ENCODE results near the gene SLC24A3. TPM values are rescaled to one million over a fixed set of nuclear protein-coding genes. Genes with fewer than 3 reads are reported as not detected.
A peak's percentile ranks its signal among the peaks of the same experiment; 100 is the strongest.

The SLC24A3 gene
- total RNA-seq, 4 donors from 2014 or later, result 12.9 to 49.8 (median 27.6) TPM

GRCh38 chr20:19254956-19255355, 42.5 kb downstream of the SLC24A3 start:
- intact Hi-C loops (cut with DNase I; ENCODE audit: low total_unique reads), result no loop called here
- no peak for DNase-seq
- no peaks in the 10 kb centered on the region for H3K27me3 ChIP-seq
- TF ChIP-seq CTCF (IDR thresholded peaks at IDR 0.05) (no peak), POLR2A (IDR thresholded peaks at IDR 0.05) (no peak)
- H3K9me3 ChIP-seq, result no peaks in the 10 kb centered on the region
- no peak overlapping the region for H3K4me3 ChIP-seq
- no peaks in the 10 kb centered on the region for H3K4me1 ChIP-seq
- H3K36me3 ChIP-seq, result no peaks in the 10 kb centered on the region
- H3K27ac ChIP-seq, result peak overlapping the region; percentile 11 to 57

GRCh38 chr20:19256085-19256484, 43.6 kb downstream of the SLC24A3 start:
- Histone ChIP-seq H3K36me3 (no peaks in the 10 kb centered on the region), H3K27me3 (no peaks in the 10 kb centered on the region), H3K9me3 (no peaks in the 10 kb centered on the region), H3K4me1 (no peaks in the 10 kb centered on the region), H3K27ac (no peak overlapping the region), H3K4me3 (no peak overlapping the region)
- no peak for TF ChIP-seq CTCF (IDR thresholded peaks at IDR 0.05)
- no peak for TF ChIP-seq POLR2A (IDR thresholded peaks at IDR 0.05)
- intact Hi-C loops (cut with DNase I; ENCODE audit: low total_unique reads), result no loop called here
- no peak for DNase-seq

- no peaks in the 10 kb centered on the region for H3K27me3 ChIP-seq
- no peak for TF ChIP-seq CTCF (IDR thresholded peaks at IDR 0.05)
- TF ChIP-seq POLR2A (IDR thresholded peaks at IDR 0.05), result no peak
- H3K9me3 ChIP-seq, result no peaks in the 10 kb centered on the region
- DNase-seq, result no peak
- no peak overlapping the region for H3K4me3 ChIP-seq
- H3K36me3 ChIP-seq, result no peaks in the 10 kb centered on the region
- H3K4me1 ChIP-seq, result no peaks in the 10 kb centered on the region
- intact Hi-C loops (cut with DNase I; ENCODE audit: low total_unique reads), result no loop called here
- no peak overlapping the region for H3K27ac ChIP-seq
Measured at GRCh38 chr20:19256906-19257595, 44.6 kb downstream of the SLC24A3 start.

GRCh38 chr20:19257865-19258264, 45.4 kb downstream of the SLC24A3 start:
- no peak overlapping the region for H3K4me3 ChIP-seq
- H3K27ac ChIP-seq, result no peak overlapping the region
- no peak for DNase-seq
- no peaks in the 10 kb centered on the region for H3K27me3 ChIP-seq
- intact Hi-C loops (cut with DNase I; ENCODE audit: low total_unique reads), result no loop called here
- no peaks in the 10 kb centered on the region for H3K36me3 ChIP-seq
- TF ChIP-seq CTCF (IDR thresholded peaks at IDR 0.05) (no peak), POLR2A (IDR thresholded peaks at IDR 0.05) (no peak)
- no peaks in the 10 kb centered on the region for H3K4me1 ChIP-seq
- H3K9me3 ChIP-seq, result no peaks in the 10 kb centered on the region

GRCh38 chr20:19259141-19259591, 46.7 kb downstream of the SLC24A3 start:
- intact Hi-C loops (cut with DNase I; ENCODE audit: low total_unique reads), result no loop called here

More at GRCh38 chr20:19259141-19259591, 46.7 kb downstream of the SLC24A3 start:
- H3K27ac ChIP-seq, result no peak overlapping the region
- H3K36me3 ChIP-seq, result no peaks in the 10 kb centered on the region
- H3K27me3 ChIP-seq, result no peaks in the 10 kb centered on the region
- no peak for DNase-seq
- H3K4me3 ChIP-seq, result no peak overlapping the region
- no peaks in the 10 kb centered on the region for H3K9me3 ChIP-seq
- H3K4me1 ChIP-seq, result no peaks in the 10 kb centered on the region
- TF ChIP-seq POLR2A (IDR thresholded peaks at IDR 0.05) (no peak), CTCF (IDR thresholded peaks at IDR 0.05) (no peak)
